GM18511 (cell line): ENCODE data around the gene NACC2.

ENCODE experiments used
- ATAC-seq: cut with Tn5 transposase; IDR thresholded peaks from one replicate; pipeline ENCODE4 v1.9.1; 2021; ENCODE audit warnings: mild to moderate bottlenecking, moderate library complexity; ENCODE audit not compliant: unreplicated experiment

The NACC2 gene

DNA sequence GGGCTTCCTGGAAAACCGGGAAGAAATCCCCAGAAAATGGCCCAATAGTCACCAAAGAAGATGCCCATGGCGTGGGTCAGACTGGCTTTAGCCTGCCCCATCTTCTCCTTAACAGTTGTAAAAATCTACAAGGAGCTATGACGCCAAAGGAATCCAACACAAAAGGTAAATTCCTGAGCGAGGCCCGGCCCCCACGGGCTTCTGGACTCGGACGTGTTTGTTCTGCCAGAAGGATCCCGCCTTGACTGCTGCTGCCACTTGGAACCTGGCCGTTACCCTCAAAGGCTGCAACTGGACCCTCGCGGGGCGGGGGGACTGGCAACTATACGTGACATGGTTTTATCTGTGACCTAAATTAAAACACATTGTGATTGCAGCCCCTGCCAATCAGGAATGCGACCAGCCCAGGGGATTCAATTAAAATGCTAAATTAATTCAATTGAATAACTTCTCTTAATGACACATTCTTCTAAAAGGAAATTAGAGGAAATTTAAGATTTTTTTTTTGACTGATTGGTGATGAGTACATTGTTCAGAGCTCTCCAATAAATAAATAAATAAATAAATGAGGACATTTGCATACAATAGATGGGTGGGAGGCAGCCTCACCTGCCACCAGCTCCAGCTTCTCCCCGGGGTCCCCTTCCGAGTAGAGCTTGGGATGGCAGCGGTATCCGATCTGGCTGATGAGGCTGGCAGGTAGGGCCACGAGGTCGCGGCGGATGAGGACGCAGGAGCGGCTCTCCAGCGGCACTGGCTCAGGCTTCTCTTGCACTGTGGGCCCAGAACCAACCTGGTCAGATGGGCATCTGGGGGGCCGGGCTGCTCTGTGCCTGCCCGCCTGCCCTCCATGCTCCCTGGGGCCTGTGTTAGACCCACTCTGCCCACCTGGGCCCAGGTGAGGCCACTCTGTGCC lies 79.2 kb downstream of the NACC2 start:
- no peak for ATAC-seq

DNA sequence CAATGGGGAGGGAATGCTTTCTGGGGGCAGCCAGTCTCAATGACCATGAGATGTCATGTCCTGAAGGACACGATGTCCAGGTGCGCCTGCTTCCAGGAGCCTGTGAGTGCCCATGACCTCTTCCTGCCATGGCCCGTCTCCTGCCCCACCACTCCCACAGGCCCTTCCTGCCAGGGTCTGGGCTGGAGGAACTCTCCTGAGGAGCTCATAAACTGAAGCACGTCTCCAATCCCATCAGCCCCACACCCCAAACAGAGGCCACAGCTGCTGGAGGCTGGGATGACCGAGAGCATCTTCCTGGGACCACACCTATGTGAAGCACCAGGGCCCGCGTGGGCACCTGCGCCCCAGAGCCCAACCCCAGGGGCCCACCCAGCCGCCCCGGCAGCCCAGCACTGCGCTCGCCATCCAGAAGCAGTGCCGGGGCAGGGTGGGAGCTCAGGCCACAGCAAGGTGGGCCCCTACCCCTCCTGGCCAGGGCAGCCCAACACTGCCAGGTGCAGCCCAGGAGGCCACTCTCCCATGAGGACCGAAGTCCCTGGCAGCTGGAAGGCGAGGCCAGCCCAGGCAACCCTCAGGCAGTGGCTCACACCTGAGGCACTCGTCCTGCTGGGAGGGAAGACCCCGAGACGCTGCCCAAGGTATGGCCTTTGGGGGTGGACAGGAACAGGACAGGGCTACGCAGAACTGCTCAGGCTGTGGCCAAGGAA lies 80.0 kb downstream of the NACC2 start:
- no peak for ATAC-seq

DNA sequence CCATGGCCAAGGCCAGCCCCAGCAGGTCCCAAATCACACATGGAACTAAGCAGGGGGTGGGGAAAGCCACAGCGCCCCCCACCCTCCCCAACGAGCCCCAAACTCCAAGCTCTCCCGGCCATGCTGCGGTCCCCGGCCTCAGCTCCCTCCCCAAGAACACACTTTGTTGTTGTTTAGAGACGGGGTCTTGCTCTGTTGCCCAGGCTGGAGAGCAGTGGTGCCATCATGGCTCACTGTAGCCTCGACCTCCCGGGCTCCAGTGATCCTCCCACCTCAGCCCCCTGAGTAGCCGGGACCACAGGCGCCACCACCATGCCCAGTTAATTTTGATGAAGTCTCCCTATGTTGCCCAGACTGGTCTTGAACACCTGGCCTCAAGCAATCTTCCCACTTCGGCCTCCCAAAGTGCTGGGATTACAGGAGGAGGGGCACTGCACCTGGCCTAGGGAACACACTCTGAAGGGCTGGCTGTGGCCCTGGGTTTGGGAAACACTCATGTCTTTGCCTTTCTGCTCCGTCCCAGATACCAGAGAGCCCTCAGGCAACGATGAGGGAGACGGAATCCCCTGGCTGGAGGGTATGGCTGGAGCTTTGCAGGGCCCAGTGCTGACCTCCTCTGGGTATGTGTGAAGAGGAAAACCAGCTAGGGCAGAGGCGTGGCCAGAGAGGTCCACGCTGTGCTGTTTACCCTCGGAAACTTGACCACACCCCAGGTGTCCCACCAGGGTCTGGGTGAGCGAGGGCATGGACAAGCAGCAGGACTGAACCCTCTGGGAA lies 80.8 kb downstream of the NACC2 start:
- no peak for ATAC-seq

DNA sequence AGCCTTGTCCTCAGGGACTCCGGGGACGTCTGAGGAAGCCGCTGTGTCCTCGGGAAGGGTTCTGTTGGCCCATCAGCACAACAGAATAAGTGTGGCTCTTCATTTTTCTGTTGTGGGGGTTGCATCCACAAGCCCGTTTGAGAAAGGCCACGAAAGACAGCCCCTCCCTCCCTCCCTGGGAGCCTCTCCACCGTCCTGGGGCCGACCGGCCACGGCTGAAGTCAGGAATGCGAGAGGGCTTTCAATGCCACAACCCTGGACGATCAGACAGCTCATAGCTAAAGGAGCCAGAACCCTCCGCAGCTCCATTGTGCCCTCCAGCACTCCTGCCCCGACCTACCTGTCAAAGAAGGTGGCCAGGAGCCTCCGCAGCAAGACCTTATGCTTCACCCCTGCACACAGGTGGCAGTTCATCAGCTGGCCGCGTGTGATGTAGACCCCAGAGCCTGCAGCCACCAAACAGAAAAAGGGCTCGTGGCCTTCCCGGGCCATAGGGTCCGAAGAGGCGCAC lies 81.5 kb downstream of the NACC2 start:
- ATAC-seq: no peak

GRCh38 chr9:136013116-136013515 lies 82.0 kb downstream of the NACC2 start:
- ATAC-seq: no peak

GRCh38 chr9:136012651-136013050 lies 82.4 kb downstream of the NACC2 start:
- no peak for ATAC-seq

DNA sequence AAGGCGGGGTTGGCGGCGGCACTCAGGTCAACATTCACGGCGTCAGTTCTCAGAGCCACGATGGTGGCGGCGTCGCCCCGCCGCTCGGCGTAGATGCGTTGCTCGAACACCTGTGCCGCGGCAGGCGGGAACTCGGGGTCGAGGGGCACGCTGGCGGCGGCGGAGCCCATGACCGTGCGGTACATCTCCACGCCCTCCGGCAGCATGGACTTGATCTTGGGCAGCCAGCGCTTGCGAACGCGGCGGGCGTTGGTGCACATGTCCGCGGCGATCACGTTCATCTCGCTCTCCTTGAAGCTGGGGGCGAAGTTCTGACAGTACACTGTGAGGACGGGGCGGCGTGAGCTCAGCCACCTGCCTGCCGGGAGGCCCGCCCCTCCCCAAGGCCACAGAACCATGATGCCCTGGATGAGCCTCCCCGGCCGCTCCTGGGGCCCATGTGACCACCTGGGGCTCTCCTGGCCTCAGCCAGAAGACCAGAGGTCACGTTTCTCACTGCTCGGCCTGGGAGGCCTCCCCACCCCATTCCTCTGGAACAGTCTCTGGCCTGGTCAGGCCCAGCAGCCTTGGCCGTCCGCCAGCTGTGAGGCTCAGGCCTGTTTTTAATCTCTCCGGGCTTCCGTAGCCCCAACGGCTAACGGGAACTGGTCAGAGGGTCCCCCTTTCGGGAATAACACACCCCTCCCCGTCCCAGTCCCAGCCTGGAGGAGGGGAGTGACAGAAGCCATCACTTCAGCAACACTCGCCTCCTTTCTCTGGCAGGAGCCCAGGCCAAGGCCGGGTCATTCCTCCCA lies 83.2 kb downstream of the NACC2 start:
- ATAC-seq: no peak

DNA sequence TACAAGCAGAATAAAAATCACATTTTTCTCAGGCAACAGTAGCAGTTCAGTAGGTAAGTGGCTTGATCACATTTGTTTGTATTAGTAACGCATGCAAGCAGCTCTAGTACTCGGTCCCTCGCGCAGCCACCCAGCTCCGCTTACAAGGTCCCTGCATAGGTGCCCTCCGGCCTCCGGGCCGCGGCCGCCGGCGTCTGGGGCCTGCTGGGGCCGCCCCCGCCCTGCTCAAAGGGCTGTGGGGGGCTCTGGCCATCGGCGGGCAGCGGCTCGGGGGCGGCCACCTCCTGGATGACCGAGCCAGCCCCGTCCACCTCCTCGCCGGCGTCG lies 83.8 kb downstream of the NACC2 start:
- no peak for ATAC-seq

DNA sequence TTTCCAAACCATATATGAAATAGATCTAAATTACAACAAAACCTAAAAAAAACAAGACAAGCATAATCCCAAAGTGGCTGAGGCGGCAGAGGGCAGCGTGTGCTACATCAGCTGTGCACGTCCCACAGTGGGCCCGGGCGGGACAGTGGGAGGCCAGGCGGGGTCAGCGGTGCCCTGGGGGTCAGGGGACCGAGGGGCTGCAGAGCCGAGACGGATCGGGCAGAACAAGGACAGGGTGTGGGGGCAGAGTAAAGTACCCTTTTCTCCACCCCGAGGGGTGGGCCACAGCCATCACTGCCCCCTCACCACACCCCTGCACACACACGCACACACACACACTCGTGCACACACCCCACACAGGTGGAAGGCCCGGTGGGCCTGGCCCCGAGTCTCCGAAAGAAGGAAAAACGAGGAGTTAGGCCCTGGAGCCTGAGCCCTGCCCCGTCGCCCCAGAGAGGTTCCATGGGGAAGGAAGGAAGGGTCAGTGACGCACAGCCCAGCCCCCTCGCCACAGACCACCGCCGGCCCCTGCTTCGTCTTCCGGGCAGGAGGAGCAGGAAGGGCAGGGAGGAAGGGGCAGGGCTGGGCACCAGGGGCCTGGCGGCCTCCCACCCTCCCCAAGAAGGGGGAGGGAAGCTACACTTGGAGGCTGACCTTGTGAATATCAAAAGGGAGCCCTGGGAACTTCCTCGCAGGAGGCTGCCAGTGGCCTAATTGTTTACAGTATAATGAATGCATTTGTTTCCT lies 84.3 kb downstream of the NACC2 start:
- ATAC-seq: no peak

DNA sequence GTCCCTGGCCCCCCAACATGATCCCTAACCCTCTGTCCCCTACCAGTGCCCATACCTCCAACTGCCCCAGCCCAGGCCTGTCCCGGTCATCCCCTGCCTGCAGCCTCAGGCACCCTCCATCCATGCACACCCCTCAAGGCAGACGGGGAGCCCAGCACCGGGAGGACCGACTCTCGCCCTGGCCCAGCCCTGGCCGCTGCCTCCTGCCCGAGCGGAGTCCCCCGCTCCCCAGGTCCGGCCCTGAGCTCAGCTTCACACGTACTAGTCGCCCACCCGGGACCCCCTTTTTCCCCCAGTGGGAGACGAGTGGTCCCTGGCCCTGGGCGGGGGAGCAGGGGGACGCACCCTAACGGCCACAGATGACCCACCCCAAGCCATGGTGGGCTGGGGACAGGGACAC lies 84.9 kb downstream of the NACC2 start:
- no peak for ATAC-seq

DNA sequence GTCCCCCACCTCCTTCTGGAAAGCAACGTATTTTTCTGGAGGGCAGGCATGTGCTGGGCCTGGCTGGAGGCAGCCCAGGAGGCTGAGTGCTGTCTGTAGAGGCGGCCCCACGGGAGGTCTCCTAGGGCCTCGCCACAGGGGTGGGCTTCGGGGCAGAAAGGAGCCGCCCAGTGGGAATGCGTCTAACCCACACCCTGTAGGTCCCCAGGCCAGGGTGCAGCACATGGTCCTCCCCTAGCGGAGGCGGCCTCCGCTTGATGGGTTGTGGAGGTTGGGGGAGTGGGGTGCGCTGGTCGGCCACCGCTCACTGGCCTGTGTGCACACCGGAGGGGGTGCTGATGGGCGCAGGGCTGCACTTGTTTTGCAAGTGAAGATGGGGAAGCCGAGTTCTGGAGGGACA lies 85.6 kb downstream of the NACC2 start:
- ATAC-seq: no peak

DNA sequence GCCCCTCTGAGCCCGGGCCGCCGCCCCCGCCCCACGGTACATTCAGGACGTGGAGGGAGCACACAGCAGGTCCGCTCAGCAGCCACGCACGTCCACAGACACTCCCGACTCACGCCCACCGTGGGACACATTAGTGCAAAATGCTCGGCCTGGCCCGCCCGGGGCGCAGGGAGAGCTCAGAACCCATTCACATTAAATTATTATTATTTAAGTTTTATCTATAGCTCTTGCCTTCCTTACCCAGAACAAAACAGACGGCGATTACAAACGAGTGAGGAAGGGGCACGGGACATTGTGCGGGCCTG lies 86.4 kb downstream of the NACC2 start:
- no peak for ATAC-seq

DNA sequence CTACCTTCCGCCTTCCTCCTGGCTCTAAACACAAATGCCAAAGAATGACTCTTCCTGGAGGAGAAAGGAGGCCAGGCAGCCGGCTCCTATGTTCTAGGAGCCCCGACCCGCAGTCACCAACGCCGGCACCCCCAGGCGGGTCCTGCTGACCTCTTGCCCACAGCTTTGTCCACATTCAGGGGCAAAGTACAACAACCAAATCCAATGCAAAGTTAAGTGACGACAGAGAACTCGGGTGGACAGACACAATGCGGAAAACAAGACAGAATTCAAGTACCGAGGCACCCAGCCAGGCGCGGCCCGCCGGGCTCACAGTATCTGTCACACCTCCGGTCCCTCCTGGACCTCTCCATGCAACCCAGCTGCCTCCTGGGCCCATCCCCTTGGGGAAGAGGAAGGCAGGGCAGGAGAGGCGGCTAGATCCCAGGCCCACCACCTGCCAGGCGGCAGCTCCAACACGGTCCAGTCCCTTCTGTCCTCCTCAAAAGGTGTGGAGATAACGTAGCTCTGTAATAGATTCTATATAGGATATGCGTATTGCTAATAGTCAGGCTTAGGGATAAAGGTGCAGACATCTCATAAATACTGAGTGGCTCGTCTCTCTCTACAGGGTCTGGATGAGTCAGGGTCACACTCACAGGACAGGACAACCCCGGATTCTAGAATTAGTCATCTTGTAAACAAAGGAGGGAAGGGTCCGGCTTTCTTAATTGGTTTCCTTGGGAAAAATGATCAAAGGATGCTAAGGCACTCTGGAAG lies 87.0 kb downstream of the NACC2 start:
- no peak for ATAC-seq

- no peak for ATAC-seq
These were observed 87.7 kb downstream of the NACC2 start for GRCh38 chr9:136007276-136007933.

DNA sequence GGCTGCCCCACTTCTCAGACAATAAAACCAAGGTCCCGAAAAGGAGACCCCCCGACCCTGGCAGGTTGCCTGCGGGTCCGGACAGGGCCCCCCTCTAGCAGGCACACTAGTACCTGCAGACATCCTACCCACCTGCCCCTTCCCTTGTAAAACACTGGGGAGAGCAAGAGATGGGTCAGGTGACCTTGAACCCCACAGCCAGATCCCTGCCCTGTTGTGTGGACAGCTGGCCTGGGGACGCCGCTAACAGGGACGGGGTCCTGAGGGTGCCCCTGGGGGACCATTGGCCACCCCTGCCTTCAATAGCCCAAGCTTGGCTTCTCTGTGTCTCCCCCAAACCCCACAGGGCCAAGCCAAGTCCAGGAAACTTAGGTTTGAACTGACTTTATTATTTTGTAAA lies 88.9 kb downstream of the NACC2 start:
- no peak for ATAC-seq

DNA sequence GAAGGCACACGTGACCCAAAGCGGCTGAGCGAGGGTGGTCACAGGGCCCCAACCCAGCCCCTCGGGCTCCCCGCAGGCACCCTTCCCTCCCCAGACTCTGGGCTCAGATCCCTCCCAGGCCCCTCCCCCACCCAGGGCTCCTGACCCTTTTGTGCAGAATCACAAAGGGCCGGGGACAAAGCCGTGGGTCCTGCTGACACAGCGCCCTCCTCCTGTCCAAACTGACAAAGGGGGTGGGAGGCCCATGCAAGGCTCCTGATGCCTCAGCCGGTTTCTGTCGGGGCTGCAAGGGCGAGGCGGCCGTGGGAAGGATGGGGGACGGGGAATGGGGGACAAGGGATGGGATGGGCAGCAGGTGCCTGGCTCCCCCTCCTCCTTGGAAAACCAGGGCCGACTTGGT lies 90.4 kb downstream of the NACC2 start:
- no peak for ATAC-seq

DNA sequence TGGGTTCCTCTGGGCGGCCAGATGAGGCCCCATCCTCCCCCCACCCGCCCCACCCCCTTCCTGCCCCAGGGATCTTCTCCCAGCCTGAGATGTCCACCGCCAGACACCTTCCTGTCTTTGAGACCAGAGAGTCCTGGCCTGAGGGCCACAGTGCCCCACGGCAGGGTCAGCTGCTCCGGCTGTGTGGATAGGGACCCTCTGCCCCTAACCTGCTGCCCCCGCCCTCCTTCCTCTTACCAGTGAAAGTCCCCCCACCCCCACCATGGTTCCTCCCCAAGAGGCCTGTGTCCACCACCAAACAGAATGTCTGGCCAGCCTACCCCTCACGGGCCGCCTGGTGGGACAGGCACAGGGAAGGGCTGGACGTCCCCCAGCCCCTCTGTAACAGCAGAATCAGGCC lies 90.9 kb downstream of the NACC2 start:
- no peak for ATAC-seq

GRCh38 chr9:136003411-136004218 lies 91.5 kb downstream of the NACC2 start:
- ATAC-seq: no peak
